ENCODE data around the gene TBXT.
"Not testable (repeated sequence)": the region's sequence is repeated elsewhere in the genome, so short reads cannot be mapped to it uniquely, and the experiment has no call there.

Gene TBXT, protein sequence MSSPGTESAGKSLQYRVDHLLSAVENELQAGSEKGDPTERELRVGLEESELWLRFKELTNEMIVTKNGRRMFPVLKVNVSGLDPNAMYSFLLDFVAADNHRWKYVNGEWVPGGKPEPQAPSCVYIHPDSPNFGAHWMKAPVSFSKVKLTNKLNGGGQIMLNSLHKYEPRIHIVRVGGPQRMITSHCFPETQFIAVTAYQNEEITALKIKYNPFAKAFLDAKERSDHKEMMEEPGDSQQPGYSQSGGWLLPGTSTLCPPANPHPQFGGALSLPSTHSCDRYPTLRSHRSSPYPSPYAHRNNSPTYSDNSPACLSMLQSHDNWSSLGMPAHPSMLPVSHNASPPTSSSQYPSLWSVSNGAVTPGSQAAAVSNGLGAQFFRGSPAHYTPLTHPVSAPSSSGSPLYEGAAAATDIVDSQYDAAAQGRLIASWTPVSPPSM

GRCh38 chr6:166167801-166168615 is at the start of gene TBXT:
TBXT (minus strand) TSS chr6:166167851; CDS start chr6:166167591, 260 bp downstream.
- DNase-seq: no peak

DNA sequence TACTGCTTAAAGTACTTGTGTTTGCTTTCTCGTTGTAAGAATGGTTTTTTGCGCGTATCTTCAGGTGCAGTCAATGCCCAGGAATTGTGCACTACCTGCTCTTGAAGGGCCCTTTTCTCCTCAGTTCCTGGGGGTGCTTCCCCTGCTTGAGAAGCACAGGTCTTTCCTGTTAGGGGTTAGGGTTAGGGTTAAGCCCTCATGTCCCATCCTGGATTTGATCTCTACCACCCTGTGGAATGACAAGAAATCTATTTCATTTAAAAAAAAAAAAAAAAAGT is 39.6 kb upstream of the TBXT start:
- no peak for DNase-seq

- peak; percentile 3 for DNase-seq
These were observed 39.0 kb upstream of the TBXT start for GRCh38 chr6:166206510-166207283.

DNA sequence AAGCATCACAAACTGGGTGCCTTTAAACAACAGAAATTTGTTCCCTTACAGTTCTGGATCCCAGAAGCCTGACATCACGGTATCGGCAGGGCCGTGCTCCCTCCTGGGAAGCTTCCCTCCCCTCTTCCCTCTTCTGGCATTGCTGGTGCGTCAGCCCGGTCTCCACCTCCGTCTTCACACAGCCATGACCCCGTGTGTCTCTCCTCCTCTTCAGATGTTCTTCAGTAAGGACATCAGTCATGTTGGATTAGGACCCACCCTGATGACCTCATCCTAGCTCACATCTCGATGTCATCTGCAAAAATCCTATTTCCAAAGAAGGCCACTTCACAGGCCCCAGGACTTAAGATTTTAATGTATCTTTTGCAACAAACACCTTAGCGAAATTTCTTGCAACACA is 38.4 kb upstream of the TBXT start:
- no peak for DNase-seq

DNA sequence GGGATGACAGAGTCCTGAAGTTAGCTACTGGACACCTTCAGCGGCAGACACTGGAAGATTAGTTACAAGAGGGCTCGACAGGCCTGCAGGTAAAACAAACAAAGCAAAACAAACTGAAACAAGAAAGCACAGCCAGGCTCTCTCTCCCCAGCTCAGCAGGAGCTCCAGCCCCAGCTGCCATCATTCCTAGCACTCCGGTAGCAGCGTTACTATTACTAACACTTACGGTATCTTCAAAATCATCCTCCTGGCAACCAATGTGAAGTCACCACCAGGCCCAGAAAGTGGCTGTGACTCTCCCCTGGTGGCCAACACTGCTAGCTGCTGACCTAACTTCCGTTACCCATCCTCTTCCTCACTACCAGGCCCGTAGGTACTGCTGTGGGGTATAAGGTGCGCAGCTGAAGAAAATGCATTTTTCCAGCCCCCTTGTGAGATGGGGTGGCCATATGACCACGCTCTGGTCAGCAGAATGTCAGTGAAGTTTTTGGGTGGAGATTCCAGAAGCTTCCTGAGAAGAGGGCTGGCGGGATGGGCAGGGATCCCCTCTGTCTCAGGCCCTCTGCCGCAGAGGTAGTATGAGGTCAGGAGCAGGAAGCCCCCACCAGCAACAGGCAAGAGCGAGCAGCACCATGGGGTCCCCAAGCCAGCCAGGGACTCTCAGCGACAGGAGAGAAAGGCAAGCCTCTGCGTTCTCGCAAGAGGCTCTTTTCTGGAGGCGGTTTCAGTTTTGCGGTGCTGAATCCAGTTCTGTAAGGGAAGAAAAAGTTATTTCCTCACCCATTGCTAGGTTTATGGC is 37.4 kb upstream of the TBXT start:
- no peak for DNase-seq

- DNase-seq: no peak
These were observed 36.1 kb upstream of the TBXT start for GRCh38 chr6:166203641-166204222.

GRCh38 chr6:166203003-166203640 is 35.5 kb upstream of the TBXT start:
- DNase-seq: no peak

DNA sequence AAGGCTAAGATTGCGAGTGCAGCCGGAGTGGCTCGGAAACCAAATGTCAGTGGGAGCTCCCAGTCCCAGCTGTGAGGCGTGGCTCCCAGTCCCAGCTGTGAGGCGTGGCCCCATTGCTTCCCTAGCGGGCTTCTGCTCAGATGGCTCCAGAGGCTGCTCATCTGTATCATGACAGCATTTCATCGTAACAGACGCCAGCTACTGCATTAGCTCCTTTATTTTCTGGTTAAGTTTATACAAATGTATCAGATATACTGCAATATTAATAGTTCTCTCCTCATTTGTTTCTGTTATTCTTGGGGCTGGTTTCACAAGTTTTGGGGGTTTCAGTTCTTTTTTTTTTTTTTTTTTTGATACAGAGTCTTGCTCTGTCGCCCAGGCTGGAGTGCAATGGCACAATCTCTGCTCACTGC is 34.7 kb upstream of the TBXT start:
- no peak for DNase-seq

DNA sequence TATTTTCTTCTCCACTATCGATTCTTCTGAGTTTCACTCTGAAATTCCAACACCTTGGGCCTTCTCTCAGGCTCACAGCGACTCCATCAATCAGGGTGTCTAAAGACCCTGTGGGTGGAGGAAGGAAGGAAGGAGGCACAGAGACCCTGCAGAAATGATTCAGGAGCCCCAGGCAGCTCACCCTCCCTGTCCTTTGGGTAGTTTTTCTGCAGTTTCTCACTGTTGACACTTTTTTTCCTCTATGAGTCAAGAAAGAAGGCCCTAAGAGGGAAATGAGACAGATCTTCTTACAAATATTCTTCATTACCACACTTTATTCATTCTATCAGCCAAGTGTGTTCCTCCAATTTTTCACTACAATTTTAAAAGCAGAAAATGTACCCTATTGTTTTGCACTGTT is 34.2 kb upstream of the TBXT start:
- DNase-seq: no peak

GRCh38 chr6:166197361-166197760 is 29.7 kb upstream of the TBXT start:
- no peak for DNase-seq

DNA sequence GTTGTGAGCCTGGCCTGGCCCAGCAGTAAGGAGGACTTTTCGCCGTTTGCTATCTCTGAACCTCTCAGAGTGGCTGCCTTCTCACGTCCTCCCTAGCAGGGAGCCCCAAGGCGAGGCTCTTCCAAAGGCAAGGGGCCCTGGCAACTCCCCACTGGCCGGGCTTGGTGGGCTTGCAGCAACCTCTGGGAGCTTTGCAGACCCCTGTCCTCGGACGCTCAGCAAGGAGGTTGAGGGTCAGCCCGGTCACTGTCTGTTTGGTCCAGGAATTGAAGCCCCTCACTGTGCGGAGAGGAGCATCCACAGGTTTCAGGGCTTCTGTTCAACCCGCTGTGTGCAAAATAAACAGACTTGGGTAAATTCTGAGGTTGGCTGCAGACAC is 28.2 kb upstream of the TBXT start:
- no peak for DNase-seq

- no peak for DNase-seq
These were observed 27.5 kb upstream of the TBXT start for GRCh38 chr6:166194914-166195859.

GRCh38 chr6:166192557-166192956 is 24.9 kb upstream of the TBXT start:
- no peak for DNase-seq

DNA sequence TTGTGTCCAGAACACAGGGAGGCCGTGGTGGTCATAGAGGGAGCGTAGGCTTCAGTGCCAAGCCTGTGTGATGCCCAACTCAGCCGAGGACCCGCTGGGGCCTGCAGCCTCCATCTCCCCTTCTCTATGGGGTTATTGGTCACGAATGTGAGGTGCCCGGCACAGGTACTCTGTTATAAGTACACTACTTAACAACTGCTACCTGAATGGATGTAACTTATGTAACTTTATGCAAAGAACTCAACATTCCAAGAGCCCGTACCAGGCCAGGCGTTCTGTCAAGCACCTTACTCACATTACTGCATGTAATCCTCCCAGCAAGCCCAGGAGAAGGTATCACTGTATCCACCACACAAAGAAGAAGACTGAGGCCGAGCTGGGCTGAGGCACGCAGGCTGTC is 24.5 kb upstream of the TBXT start:
- no peak for DNase-seq

DNA sequence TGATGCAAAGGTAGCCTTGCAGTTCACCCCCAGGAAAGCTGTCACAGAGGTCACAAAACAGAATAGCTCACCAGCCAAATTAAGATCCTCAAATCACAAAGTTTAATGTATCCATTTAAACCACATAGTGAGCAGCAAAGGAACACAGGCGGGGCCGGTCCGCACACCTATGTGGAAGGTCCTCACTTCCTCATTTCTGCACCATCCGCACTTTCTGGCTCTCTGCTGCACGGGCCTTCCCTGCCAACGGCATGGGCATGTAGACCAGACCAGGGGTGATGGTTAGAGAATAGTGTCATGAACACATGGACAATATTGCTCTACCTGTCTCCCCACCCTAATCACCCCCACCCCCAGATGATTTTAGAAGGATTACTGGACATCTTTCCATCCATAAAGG is 12.1 kb upstream of the TBXT start:
- DNase-seq: no peak

DNA sequence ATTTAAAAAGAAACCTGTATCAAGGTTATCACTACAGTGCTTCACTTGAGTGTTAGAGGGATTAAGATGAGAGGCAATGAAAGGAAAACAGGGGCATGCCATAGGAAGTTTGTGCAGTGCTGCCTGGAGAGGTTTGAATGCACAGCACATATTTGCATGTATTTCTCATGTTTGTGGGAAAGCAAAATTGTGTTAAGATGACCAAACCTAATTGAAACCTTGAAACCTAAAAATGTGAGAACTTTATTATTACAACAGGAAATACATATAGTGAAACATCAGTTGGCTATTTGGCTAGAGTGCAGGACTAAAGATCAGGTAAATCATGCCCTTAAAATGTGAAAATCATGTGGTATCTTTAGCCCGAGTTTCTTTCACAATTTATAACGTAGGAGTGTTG is 8.5 kb upstream of the TBXT start:
- no peak for DNase-seq

- DNase-seq: not testable (repeated sequence)
These were observed 7.4 kb upstream of the TBXT start for GRCh38 chr6:166175093-166175492.

- DNase-seq: no peak
These were observed 6.4 kb upstream of the TBXT start for GRCh38 chr6:166174031-166174430.

- DNase-seq: no peak
These were observed 5.8 kb upstream of the TBXT start for GRCh38 chr6:166173281-166173951.

GRCh38 chr6:166172546-166172945 is 4.9 kb upstream of the TBXT start:
- DNase-seq: no peak

Data from fibroblast of skin of right biceps (primary cell).